H54 (cell line): Measurements from ENCODE around the gene CBFA2T3.

Experiments used
- DNase-seq: peaks from one replicate; pipeline ENCODE4 v3.0.0; 2011; ENCODE audit warnings: low spot score, mixed read lengths; ENCODE audit not compliant: insufficient read length
- FAIRE-seq: peaks from 3 replicates; lab custom pipeline; 2011; peaks lifted over from hg19 to GRCh38; lab: Jason Lieb, UNC
- POLR2A ChIP-seq: IDR thresholded peaks from 2 replicates; pipeline ENCODE4 v1.6.1; 2011; ENCODE audit warnings: low read depth, mild to moderate bottlenecking, low read length

CBFA2T3 gene

GRCh38 chr16:88834670-88835069, 142.3 kb downstream of the CBFA2T3 start:
- no peak for TF ChIP-seq POLR2A
- FAIRE-seq (no peak), DNase-seq (no peak)

- no peak for TF ChIP-seq POLR2A
- DNase-seq (no peak), FAIRE-seq (no peak)
Observed at GRCh38 chr16:88833086-88833485, 143.9 kb downstream of the CBFA2T3 start.

- no peak for TF ChIP-seq POLR2A
- FAIRE-seq: no peak
- DNase-seq: peak; percentile 52
Observed at GRCh38 chr16:88831838-88832237, 145.2 kb downstream of the CBFA2T3 start.

- no peak for TF ChIP-seq POLR2A
- FAIRE-seq: no peak
Observed at GRCh38 chr16:88830783-88831182, 146.2 kb downstream of the CBFA2T3 start.

GRCh38 chr16:88830258-88830657, 146.7 kb downstream of the CBFA2T3 start:
- FAIRE-seq: no peak
- no peak for TF ChIP-seq POLR2A

More at GRCh38 chr16:88830783-88831182, 146.2 kb downstream of the CBFA2T3 start:
- DNase-seq: no peak

GRCh38 chr16:88828711-88829110, 148.3 kb downstream of the CBFA2T3 start:
- DNase-seq: no peak
- no peak for FAIRE-seq
- no peak for TF ChIP-seq POLR2A

More at GRCh38 chr16:88830258-88830657, 146.7 kb downstream of the CBFA2T3 start:
- no peak for DNase-seq

GRCh38 chr16:88827727-88828126, 149.3 kb downstream of the CBFA2T3 start:
- FAIRE-seq (no peak), DNase-seq (no peak)
- TF ChIP-seq POLR2A: no peak

GRCh38 chr16:88826070-88826840, 150.8 kb downstream of the CBFA2T3 start:
- DNase-seq: no peak
- FAIRE-seq: no peak
- TF ChIP-seq POLR2A: no peak

- FAIRE-seq (no peak), DNase-seq (no peak)
- TF ChIP-seq POLR2A: no peak
Observed at GRCh38 chr16:88825146-88825545, 151.9 kb downstream of the CBFA2T3 start.
